Endothelial cell (in vitro differentiated cells): ENCODE measurements around the gene CDR2L. TPM values are rescaled to one million over a fixed set of nuclear protein-coding genes. Genes with fewer than 3 reads are reported as not detected.

Experiments used
- DNase-seq: peaks from one replicate; pipeline ENCODE4 v3.0.0; 2021; ENCODE audit warnings: low spot score
- H3K27ac Mint-ChIP-seq: one replicate; pipeline ENCODE4 v1.8.0; 2021; ENCODE audit warnings: mixed read lengths, inconsistent platforms; ENCODE audit not compliant: unreplicated experiment
- H3K27me3 Mint-ChIP-seq: one replicate; pipeline ENCODE4 v1.8.0; 2021; ENCODE audit warnings: mild to moderate bottlenecking, moderate library complexity, mixed read lengths, inconsistent platforms; ENCODE audit not compliant: unreplicated experiment
- H3K36me3 Mint-ChIP-seq: one replicate; pipeline ENCODE4 v1.8.0; 2021; ENCODE audit warnings: mild to moderate bottlenecking, low read depth, mixed read lengths, inconsistent platforms; ENCODE audit not compliant: unreplicated experiment
- H3K4me1 Mint-ChIP-seq: one replicate; pipeline ENCODE4 v1.8.0; 2021; ENCODE audit warnings: mild to moderate bottlenecking, mixed read lengths, inconsistent platforms; ENCODE audit not compliant: unreplicated experiment
- H3K4me3 Mint-ChIP-seq: one replicate; pipeline ENCODE4 v1.8.0; 2021; ENCODE audit warnings: mild to moderate bottlenecking, mixed read lengths, inconsistent platforms; ENCODE audit not compliant: unreplicated experiment
- H3K9me3 Mint-ChIP-seq: one replicate; pipeline ENCODE4 v1.8.0; 2021; ENCODE audit warnings: mixed read lengths, inconsistent platforms; ENCODE audit not compliant: unreplicated experiment
- total RNA-seq: library from RNA; stranded (reverse); fragmentation: NEBNext Ultra II Directional; extraction: Animal tissue kit (Norgen Biotek cat#: 25700); gene quantifications from one replicate; pipeline ENCODE4 v1.2.1, GENCODE V29; 2021; ENCODE audit not compliant: unreplicated experiment
- TF ChIP-seq, protein P1 (sequence below): fragments of 200-600 bp; sonication (generic); IDR thresholded peaks from one replicate; pipeline ENCODE4 v1.5.0; 2021; ENCODE audit warnings: antibody characterized with exemption; ENCODE audit not compliant: unreplicated experiment

Gene CDR2L
- total RNA-seq, 1 donor from 2014 or later, result 33.2 TPM

DNA sequence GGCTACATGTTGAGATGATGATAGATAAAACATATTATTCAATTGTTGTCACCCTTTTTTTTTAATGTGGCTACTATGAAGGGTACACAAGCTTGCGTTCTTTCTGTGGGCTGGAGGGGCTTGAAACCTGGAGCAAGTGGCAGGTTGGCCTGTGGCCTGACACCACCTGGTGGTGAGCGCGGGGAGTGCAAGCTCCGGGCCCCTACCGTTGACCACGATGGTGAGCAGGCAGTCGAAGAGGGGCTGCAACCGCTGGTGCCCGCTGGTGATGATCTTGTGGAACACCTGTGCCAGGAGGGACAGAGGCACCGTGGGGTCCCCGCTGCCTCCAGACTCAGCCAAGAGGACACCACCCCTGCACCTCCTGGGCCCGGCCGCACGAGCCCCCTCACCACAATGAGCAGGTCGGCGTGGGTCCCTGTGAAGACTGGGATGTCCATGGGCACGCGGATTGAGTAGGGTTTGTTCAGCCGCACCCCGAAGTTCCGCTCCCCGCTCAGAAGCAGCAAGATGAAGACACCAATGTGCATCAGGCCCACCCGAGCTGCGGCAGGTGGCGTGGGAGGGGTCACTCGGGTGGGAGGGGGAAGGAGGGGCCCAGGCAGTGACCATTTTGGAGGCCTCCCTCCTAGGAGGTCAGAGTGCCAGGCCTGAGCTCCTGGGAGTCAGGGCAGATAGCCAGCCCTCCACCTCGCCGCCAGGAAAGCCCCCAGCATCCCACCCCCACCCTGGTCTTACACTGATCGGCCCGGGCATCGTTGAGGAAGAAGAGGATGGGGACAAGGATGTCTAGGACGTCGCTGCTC lies 29.3 kb upstream of the CDR2L start:
- peaks cover 14% of the 10 kb centered on the region for H3K27me3 Mint-ChIP-seq
- no peaks in the 10 kb centered on the region for H3K9me3 Mint-ChIP-seq
- no peak overlapping the region for H3K4me3 Mint-ChIP-seq
- peak; percentile 95 for DNase-seq
- H3K27ac Mint-ChIP-seq, result no peak overlapping the region
- peaks cover 25% of the 10 kb centered on the region for H3K36me3 Mint-ChIP-seq
- TF ChIP-seq, protein P1, sequence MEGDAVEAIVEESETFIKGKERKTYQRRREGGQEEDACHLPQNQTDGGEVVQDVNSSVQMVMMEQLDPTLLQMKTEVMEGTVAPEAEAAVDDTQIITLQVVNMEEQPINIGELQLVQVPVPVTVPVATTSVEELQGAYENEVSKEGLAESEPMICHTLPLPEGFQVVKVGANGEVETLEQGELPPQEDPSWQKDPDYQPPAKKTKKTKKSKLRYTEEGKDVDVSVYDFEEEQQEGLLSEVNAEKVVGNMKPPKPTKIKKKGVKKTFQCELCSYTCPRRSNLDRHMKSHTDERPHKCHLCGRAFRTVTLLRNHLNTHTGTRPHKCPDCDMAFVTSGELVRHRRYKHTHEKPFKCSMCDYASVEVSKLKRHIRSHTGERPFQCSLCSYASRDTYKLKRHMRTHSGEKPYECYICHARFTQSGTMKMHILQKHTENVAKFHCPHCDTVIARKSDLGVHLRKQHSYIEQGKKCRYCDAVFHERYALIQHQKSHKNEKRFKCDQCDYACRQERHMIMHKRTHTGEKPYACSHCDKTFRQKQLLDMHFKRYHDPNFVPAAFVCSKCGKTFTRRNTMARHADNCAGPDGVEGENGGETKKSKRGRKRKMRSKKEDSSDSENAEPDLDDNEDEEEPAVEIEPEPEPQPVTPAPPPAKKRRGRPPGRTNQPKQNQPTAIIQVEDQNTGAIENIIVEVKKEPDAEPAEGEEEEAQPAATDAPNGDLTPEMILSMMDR, result peak; percentile 98
- H3K4me1 Mint-ChIP-seq, result no peaks in the 10 kb centered on the region

DNA sequence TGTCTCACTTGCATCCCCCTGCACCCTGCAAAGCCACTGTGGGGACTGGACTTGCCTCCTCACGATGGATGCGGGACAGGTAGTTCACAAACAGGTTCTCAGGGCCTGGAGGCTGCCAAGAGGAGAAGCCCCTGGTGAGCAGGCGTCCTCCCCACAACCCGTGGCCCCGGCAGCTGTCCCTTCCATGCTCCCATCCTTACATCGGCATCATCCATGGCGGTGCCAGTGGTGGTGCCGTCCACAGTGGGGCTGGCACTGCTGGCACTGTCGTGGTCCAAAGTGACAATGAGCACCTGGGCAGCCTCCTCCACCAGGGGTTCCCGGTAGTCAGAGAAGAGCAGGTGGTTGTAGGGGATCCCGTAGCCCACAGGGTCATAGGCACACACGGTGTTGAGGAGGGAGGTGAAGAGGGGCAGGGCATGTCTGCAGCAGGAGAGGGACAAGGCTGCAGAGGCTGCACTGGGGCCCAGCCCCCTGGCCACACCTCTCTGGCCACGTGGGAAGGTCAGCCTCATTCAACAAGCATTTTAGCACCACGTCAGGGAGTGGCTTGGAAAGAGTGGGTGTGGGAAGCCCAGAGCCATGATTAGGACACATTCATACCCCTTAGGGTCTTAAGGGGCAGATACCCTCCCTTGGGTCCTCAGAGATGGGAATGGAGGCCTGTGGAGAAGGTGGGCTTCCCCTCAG lies 27.5 kb upstream of the CDR2L start:
- DNase-seq, result no peak
- Mint-ChIP-seq H3K36me3 (peaks cover 17% of the 10 kb centered on the region), H3K4me1 (peaks cover under 1% of the 10 kb centered on the region)

DNA sequence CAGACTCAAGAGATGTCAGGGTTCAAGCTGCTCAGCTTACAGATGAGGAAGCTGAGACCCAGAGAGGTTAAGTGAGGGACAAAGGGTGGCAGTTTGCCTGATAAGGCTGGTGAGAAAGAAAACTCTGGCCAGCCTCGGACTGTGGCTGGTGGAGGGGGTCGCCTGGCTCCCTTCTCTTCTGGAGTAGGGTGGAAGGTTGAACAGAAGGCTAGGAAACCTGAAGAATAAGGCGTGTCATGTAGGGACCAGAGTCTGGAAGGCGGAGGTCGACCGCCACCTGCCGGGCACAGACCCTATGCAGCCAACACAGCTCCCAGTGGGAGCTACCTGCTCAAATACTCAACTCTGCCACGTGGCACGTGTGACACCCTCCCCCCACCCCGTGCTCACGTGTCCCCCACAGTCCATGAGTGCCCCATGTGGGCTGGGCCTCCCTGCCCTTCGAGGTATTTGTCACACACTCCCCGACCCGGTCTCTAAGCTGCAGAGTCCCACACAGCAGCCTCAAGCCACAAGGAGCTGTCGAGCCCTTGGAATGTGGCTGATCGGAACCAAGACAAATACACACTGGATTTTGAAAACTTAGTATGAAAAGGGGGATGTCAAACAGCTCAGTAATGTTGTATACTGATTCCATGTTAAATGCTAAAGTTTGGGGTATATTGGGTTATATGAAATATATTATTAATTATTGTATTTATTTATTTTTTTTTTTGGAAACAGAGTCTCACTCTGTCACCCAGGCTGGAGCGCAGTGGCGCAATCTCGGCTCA lies 26.7 kb upstream of the CDR2L start:
- no peak overlapping the region for H3K27ac Mint-ChIP-seq
- H3K4me1 Mint-ChIP-seq, result peaks cover 6% of the 10 kb centered on the region
- no peak overlapping the region for H3K4me3 Mint-ChIP-seq
- peaks cover 14% of the 10 kb centered on the region for H3K27me3 Mint-ChIP-seq
- peaks cover 21% of the 10 kb centered on the region for H3K36me3 Mint-ChIP-seq
- no peaks in the 10 kb centered on the region for H3K9me3 Mint-ChIP-seq
- DNase-seq, result peak; percentile 61
- TF ChIP-seq, protein P1, result peak; percentile 44

More for the DNA sequence above, 27.5 kb upstream of the CDR2L start:
- TF ChIP-seq, protein P1, result no peak
- Mint-ChIP-seq H3K27me3 (peaks cover 12% of the 10 kb centered on the region), H3K27ac (no peak overlapping the region), H3K4me3 (no peak overlapping the region), H3K9me3 (no peaks in the 10 kb centered on the region)

DNA sequence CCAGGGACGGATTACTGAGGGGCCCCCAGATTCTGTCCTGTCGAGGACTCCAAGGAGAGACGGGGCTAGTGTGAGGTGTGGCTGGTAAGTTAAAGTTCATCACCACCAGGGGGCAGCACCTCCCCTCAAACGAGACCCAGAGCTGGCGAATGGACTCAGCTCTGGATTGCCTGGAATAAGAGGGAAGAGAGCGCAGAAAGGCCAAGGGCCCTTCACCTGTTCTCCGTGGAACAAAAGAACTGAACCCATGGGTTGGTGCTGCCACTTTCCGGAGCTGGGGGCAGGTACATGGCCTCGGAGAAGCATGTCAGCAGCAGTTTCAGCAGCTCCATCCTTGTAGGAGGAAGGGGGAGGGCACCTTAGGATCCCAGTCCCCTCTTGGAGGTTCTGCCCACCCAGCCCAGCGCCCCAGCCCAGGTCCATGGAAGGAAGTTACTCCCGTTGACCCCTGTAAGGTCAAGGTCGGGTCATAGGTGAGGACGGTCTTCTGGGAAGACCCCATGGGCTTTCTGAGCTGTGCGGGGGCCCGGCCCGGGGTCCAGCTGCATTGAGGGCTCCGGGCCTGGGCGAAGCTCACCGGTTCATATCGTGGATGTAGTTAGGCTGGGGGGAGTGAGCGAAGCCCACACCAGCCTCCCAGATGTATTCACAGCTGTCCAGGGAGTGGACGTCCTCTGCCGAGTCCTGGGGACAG lies 25.6 kb upstream of the CDR2L start:
- Mint-ChIP-seq H3K36me3 (peaks cover 24% of the 10 kb centered on the region), H3K9me3 (no peaks in the 10 kb centered on the region), H3K4me3 (no peak overlapping the region), H3K27ac (no peak overlapping the region), H3K27me3 (peaks cover 14% of the 10 kb centered on the region), H3K4me1 (peaks cover 9% of the 10 kb centered on the region)
- peak; percentile 91 for DNase-seq
- TF ChIP-seq, protein P1, result peak; percentile 95
